BLaER1 (cell line): Measurements from ENCODE around the gene CDT1.

Experiments
- H3K27ac ChIP-seq: shearing (Covaris generic); formaldehyde crosslinking; 2 replicates; pipeline ENCODE4 v1.8.1; 2022
- H3K27me3 ChIP-seq: shearing (Covaris generic); formaldehyde crosslinking; 2 replicates; pipeline ENCODE4 v1.8.1; 2022
- H3K36me3 ChIP-seq: shearing (Covaris generic); formaldehyde crosslinking; 2 replicates; pipeline ENCODE4 v1.8.1; 2022
- H3K4me1 ChIP-seq: shearing (Covaris generic); formaldehyde crosslinking; 2 replicates; pipeline ENCODE4 v1.8.1; 2022
- H3K4me2 ChIP-seq: shearing (Covaris generic); formaldehyde crosslinking; 2 replicates; pipeline ENCODE4 v1.8.1; 2022
- H3K4me3 ChIP-seq: shearing (Covaris generic); formaldehyde crosslinking; 2 replicates; pipeline ENCODE4 v1.8.1; 2022
- H3K9ac ChIP-seq: shearing (Covaris generic); formaldehyde crosslinking; 2 replicates; pipeline ENCODE4 v1.8.1; 2022
- H3K9me3 ChIP-seq: shearing (Covaris generic); formaldehyde crosslinking; 2 replicates; pipeline ENCODE4 v1.8.1; 2022
- H4K20me1 ChIP-seq: shearing (Covaris generic); formaldehyde crosslinking; 2 replicates; pipeline ENCODE4 v1.8.1; 2022
- Cebpa-rat ChIP-seq: shearing (Covaris generic); IDR thresholded peaks from 2 replicates; pipeline ENCODE4 v1.8.1; 2022

CDT1 gene

GRCh38 chr16:88800277-88800592 lies 3.4 kb upstream of the CDT1 start:
- Histone ChIP-seq H3K27ac (peak overlapping the region; percentile 98), H3K4me1 (peaks cover 83% of the 10 kb centered on the region), H3K9me3 (peaks cover 14% of the 10 kb centered on the region), H3K36me3 (peaks cover 3% of the 10 kb centered on the region), H3K27me3 (no peaks in the 10 kb centered on the region), H4K20me1 (peaks cover 12% of the 10 kb centered on the region), H3K4me3 (peak overlapping the region; percentile 57), H3K4me2 (peak overlapping the region; percentile 90), H3K9ac (peak overlapping the region; percentile 75)
- TF ChIP-seq Cebpa-rat = no peak

- Histone ChIP-seq H3K36me3 (peaks cover 43% of the 10 kb centered on the region), H4K20me1 (peaks cover 51% of the 10 kb centered on the region), H3K4me1 (peaks cover 84% of the 10 kb centered on the region), H3K27ac (peak overlapping the region; percentile 98), H3K4me2 (peak overlapping the region; percentile 90), H3K9me3 (peaks cover 5% of the 10 kb centered on the region), H3K27me3 (no peaks in the 10 kb centered on the region), H3K4me3 (peak overlapping the region; percentile 79), H3K9ac (peak overlapping the region; percentile 96)
- no peak for TF ChIP-seq Cebpa-rat
These were observed 573 bp downstream of the CDT1 start for GRCh38 chr16:88804173-88804551.

GRCh38 chr16:88804552-88805339 lies 1.2 kb downstream of the CDT1 start:
- Histone ChIP-seq H3K27me3 (no peaks in the 10 kb centered on the region), H3K9ac (peak overlapping the region; percentile 96), H3K4me3 (peak overlapping the region; percentile 79), H3K27ac (peak overlapping the region; percentile 98), H3K9me3 (no peaks in the 10 kb centered on the region), H3K4me2 (peak overlapping the region; percentile 90), H3K36me3 (peaks cover 49% of the 10 kb centered on the region), H4K20me1 (peaks cover 57% of the 10 kb centered on the region), H3K4me1 (peaks cover 84% of the 10 kb centered on the region)
- no peak for TF ChIP-seq Cebpa-rat

- H3K27me3 ChIP-seq = no peaks in the 10 kb centered on the region
- TF ChIP-seq Cebpa-rat = no peak
- H3K9ac ChIP-seq = peak overlapping the region; percentile 96
- H3K36me3 ChIP-seq = peaks cover 54% of the 10 kb centered on the region
- peaks cover 84% of the 10 kb centered on the region for H3K4me1 ChIP-seq
- peak overlapping the region; percentile 98 for H3K27ac ChIP-seq
- H3K9me3 ChIP-seq = no peaks in the 10 kb centered on the region
- H4K20me1 ChIP-seq = peaks cover 63% of the 10 kb centered on the region
- peak overlapping the region; percentile 90 for H3K4me2 ChIP-seq
- H3K4me3 ChIP-seq = peak overlapping the region; percentile 79
These were observed 1.7 kb downstream of the CDT1 start for GRCh38 chr16:88805340-88805715.

- Histone ChIP-seq H3K9ac (peak overlapping the region; percentile 96; the same call in 1 of the 2 replicates), H3K4me3 (no peak overlapping the region), H3K36me3 (peaks cover 54% of the 10 kb centered on the region), H3K27ac (0 out of 2 replicates have a peak overlapping the region, but pooled peaks have one; percentile 22), H4K20me1 (peaks cover 69% of the 10 kb centered on the region), H3K27me3 (no peaks in the 10 kb centered on the region), H3K4me1 (peaks cover 83% of the 10 kb centered on the region), H3K9me3 (no peaks in the 10 kb centered on the region), H3K4me2 (peak overlapping the region; percentile 90)
- no peak for TF ChIP-seq Cebpa-rat
These were observed 2.4 kb downstream of the CDT1 start for GRCh38 chr16:88805887-88806393.

- TF ChIP-seq Cebpa-rat = no peak
- peaks cover 76% of the 10 kb centered on the region for H3K4me1 ChIP-seq
- H3K27me3 ChIP-seq = no peaks in the 10 kb centered on the region
- H3K4me2 ChIP-seq = peak overlapping the region; percentile 90; the same call in 1 of the 2 replicates
- H3K27ac ChIP-seq = no peak overlapping the region
- H3K9ac ChIP-seq = 0 out of 2 replicates have a peak overlapping the region, but pooled peaks have one; percentile 15
- peaks cover 72% of the 10 kb centered on the region for H4K20me1 ChIP-seq
- H3K4me3 ChIP-seq = no peak overlapping the region
- no peaks in the 10 kb centered on the region for H3K9me3 ChIP-seq
- peaks cover 54% of the 10 kb centered on the region for H3K36me3 ChIP-seq
These were observed 3.0 kb downstream of the CDT1 start for GRCh38 chr16:88806491-88807111.

GRCh38 chr16:88807142-88807625 lies 3.6 kb downstream of the CDT1 start:
- Histone ChIP-seq H3K9ac (no peak overlapping the region), H3K4me1 (peaks cover 73% of the 10 kb centered on the region), H3K36me3 (peaks cover 54% of the 10 kb centered on the region), H3K27me3 (no peaks in the 10 kb centered on the region), H3K27ac (no peak overlapping the region), H3K4me3 (no peak overlapping the region), H3K4me2 (no peak overlapping the region), H3K9me3 (peaks cover 1% of the 10 kb centered on the region; the same call in 1 of the 2 replicates), H4K20me1 (peaks cover 72% of the 10 kb centered on the region)
- TF ChIP-seq Cebpa-rat = no peak

- Histone ChIP-seq H3K4me3 (no peak overlapping the region), H3K4me1 (peaks cover 73% of the 10 kb centered on the region), H3K36me3 (peaks cover 54% of the 10 kb centered on the region), H3K4me2 (peak overlapping the region; percentile 12; the same call in 1 of the 2 replicates), H4K20me1 (peaks cover 72% of the 10 kb centered on the region), H3K9me3 (peaks cover 4% of the 10 kb centered on the region; the same call in 1 of the 2 replicates), H3K9ac (no peak overlapping the region), H3K27me3 (no peaks in the 10 kb centered on the region), H3K27ac (no peak overlapping the region; the same call in 1 of the 2 replicates)
- TF ChIP-seq Cebpa-rat = no peak
These were observed 4.3 kb downstream of the CDT1 start for GRCh38 chr16:88807626-88808453.

GRCh38 chr16:88809068-88809675 lies 5.6 kb downstream of the CDT1 start:
- H3K4me2 ChIP-seq = peak overlapping the region; percentile 89
- H4K20me1 ChIP-seq = peaks cover 71% of the 10 kb centered on the region
- peaks cover 4% of the 10 kb centered on the region; the same call in 1 of the 2 replicates for H3K9me3 ChIP-seq
- H3K27ac ChIP-seq = peak overlapping the region; percentile 99
- no peaks in the 10 kb centered on the region for H3K27me3 ChIP-seq
- H3K4me1 ChIP-seq = peaks cover 73% of the 10 kb centered on the region
- no peak overlapping the region for H3K4me3 ChIP-seq
- peaks cover 54% of the 10 kb centered on the region for H3K36me3 ChIP-seq
- no peak for TF ChIP-seq Cebpa-rat
- peak overlapping the region; percentile 97; the same call in 1 of the 2 replicates for H3K9ac ChIP-seq
